Stimulated activated CD4-positive, alpha-beta T cell treated with anti-CD3 and anti-CD28 coated beads, Interleukin-4, amount 100 ng/mL, for 48 hours (primary cell): ENCODE measurements around the gene USP54.

Experiments used
- DNase-seq, 2 donors: peaks; one replicate each; pipeline ENCODE4 v3.0.0-alpha.2; 2020; ENCODE audit warnings: low read depth in 2 of 2

The USP54 gene

DNA sequence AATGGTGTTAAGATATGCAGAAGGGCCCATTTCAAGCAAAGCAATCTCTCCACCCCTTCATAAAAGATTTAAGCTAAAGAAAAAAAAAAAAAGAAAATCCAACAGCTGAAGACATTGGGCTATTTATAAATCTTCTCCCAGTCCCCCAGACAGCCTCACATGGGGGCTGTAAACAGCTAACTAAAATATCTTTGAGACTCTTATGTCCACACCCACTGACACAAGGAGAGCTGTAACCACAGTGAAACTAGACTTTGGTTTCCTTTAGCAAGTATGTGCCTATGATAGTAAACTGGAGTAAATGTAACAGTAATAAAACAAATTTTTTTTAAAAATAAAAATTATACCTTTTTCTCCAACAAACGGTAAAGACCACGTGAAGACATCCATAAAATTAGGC is 123.9 kb downstream of the USP54 start:
- DNase-seq: no peak

DNA sequence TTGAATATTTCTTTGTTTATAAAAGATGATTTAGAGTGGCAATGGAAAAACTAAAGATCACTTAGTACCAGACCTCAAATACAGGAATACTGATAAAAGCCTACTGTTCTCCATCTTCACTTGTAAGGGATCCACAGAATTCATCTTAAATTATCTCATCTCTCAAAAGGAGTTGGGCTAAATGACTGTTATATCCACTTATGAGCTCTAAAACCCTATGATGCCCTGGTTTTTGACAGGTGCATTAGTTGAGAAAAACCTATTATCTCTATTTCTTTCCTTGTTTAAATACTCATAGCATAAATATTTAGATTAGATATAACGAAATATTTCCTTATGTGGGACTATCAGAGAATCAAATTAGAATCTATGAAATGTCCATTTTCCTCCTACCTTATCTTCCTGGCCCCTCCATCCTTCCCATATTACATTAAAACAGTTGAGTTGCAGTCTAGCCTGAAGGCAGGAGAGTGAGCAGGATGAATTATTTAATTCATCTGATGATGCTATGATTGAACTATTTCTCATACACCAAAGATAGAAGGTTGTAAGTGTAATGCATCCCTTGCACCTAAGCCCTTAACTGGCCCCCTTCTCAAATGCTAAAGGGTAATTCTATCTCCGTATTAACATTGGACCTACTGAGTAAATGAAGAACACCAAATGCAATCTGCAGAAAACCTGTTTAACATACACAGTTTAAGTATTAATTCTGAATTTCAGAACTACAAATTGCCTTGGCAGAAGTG is 125.0 kb downstream of the USP54 start:
- DNase-seq: no peak

DNA sequence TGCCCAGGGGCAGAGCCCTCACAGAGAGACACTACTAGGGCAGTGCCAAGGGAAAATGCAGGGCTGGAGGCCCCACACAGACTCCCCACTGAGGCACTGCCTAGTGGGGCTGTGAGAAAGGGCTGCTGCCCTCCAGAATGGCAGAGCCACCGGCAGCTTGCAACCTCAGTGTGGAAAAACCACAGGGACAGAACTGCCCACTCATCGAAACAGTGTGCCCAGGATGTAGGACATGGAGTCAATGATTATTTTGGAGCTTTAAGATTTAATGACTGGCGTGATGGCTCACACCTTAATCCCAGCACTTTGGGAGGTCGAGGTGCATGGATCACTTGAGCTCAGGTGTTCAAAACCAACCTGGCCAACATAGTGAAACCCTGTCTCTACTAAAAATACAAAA is 130.2 kb downstream of the USP54 start:
- DNase-seq: no peak

DNA sequence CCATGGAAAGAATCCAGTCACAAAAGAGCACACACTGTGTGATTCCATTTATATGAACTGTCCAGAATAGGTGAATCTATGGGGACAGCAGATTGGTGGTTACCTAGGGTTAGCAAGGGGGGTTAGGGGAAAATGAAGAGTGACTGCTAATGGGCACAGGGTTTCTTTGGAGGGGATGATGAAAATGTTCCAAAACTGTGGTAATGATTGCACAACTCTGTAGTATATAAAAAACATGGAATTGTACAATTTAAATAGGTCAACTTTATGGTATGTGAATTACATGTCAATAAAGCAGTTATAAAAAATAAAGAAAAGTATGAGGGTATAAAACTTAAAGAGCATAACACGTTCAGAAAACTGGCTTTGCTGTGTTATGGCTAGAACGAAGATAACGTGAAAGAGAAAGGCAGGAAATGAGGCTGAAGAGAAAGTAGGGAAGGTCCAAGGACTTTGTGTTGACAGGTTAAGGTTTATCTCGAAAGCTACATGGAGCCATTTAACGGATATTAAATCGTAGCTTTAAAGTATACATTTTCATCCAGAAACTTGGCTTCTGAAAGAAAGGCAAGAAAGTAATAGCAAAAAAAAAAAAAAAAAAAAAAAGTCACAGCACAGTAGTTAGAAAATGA is 131.3 kb downstream of the USP54 start:
- no peak for DNase-seq

DNA sequence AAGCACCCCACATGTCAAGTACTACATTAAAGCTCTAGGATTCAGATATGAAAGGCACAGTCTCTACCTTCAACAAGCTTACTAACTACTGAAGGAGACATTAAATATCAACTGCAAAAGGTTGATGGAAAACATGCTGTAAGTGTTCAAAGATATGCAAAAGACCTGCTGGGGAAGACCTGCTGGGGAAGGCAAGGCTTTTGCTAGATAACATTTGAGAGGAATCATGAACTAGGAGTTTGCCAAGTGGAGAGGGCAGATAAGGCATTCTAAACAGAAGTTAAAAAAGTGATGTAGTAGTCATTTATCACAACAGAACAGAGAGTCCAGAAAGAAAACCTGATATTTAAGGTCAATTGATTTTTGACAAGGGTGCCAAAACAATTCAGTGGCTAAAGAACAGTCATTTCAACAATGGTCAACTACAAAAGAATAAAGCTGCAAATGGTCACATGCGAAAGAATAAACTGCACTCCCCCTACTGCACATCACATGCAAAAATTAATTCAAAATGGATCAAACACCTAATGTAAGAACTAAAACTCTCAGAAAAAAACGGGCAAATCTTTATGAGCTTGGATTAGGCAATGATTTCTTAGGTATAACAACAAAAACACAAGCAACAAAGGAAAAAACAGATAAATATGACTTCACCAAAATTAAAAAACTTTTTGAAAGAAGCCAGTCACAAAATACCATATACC is 134.8 kb downstream of the USP54 start:
- no peak for DNase-seq

DNA sequence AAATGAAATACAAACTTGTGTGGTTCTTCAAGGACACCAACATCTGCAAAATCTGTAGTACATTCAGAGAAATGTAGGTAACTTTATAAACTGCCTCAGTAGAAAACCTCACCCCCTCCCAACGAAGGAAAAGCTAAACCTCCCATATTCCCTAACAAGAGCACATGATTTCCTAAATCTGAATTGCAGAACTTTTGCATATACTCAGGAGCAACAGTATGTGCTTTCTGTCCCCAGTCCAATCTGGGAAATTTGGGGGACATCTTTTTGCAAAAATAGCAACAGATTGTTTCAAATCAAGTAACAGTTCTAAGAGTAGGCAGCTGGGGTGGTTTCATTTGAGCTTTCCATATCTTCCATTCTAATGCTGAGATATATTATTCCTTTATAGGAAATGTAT is 142.0 kb downstream of the USP54 start:
- DNase-seq: no peak

DNA sequence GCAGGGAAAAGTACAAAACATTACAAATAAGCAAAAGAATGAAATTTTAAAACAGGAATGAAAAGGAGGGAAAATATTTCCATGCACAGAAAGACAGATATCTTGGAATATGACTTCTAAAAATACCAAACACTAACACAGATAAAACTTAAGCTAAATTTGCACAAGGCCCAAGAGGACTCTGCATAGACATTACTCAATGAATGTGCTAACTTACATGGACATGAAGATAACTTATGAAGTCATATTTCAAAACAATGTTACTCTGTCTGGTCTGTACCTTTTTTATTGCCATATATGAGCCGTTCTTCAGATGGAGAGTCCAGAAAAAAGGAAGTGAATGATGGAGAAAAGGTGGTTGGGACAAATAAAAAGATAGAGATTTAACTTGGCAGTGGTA is 142.8 kb downstream of the USP54 start:
- DNase-seq: no peak
